Effector memory CD4-positive, alpha-beta T cell (primary cell): ENCODE data around the gene SPPL3.

Source experiments
- DNase-seq, 3 donors: peaks; one replicate each; pipeline ENCODE4 v3.0.0-alpha.2; 2020
- H3K27ac ChIP-seq: 2 replicates; pipeline ENCODE4 v1.7.0; 2013; ENCODE audit warnings: mild to moderate bottlenecking, low read length, moderate library complexity; ENCODE audit not compliant: insufficient read depth, poor library complexity, severe bottlenecking
- H3K27me3 ChIP-seq: replicated peaks from 2 replicates; pipeline ENCODE4 v1.7.0; 2013; ENCODE audit warnings: mild to moderate bottlenecking, low read length; ENCODE audit not compliant: insufficient read depth, control insufficient read depth, poor library complexity, severe bottlenecking
- H3K36me3 ChIP-seq: 2 replicates; pipeline ENCODE4 v1.7.0; 2013; ENCODE audit warnings: mild to moderate bottlenecking, low read length, moderate library complexity; ENCODE audit not compliant: control insufficient read depth, insufficient read depth
- H3K4me1 ChIP-seq: 2 replicates; pipeline ENCODE4 v1.7.0; 2013; ENCODE audit warnings: low read length, mild to moderate bottlenecking; ENCODE audit not compliant: control insufficient read depth, insufficient read depth, poor library complexity, severe bottlenecking
- H3K4me3 ChIP-seq: 2 replicates; pipeline ENCODE4 v1.7.0; 2013; ENCODE audit warnings: low read length, low read depth, mild to moderate bottlenecking; ENCODE audit not compliant: insufficient read depth, poor library complexity, severe bottlenecking
- H3K9me3 ChIP-seq: 2 replicates; pipeline ENCODE4 v1.7.0; 2013; ENCODE audit warnings: mild to moderate bottlenecking, low read length, moderate library complexity; ENCODE audit not compliant: control insufficient read depth

Gene SPPL3

DNA sequence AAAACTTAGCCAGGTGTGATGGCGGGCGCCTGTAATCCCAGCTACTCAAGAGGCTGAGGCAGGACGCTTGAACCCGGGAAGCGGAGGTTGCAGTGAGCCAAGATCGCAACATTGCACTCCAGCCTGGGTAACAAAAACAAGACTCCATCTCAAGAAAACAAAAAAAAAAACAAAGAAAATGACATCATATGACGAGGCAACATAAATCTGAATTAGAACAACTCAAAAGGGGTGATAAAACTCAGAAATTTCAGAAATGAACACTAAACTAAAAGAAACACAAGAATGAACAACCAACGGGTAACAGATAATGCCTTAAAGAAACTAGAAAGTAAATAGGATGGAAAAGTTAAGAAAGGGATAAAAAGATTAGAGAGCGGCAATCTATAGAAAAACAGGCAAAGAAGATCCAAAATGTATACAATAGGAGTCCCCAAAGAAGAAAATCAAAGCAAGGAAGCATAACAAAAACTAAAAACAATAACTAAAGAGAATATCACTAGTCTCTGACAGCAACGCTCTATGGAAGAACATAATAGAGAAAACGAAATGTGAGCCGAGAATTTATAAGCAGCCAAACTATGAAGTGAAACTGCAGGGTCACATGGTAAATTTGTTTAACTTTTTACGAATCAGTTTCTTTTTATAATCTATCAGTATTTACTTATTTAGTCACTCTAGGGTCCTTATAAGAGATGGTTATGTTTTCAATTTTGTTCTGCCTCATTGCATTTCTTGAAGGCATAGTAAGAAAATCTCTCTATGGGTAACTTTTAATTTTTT, 45.7 kb downstream of the SPPL3 start:
- no peak for DNase-seq
- no peak overlapping the region for H3K27ac ChIP-seq
- H3K4me3 ChIP-seq: no peak overlapping the region
- peaks cover 5% of the 10 kb centered on the region for H3K36me3 ChIP-seq
- H3K9me3 ChIP-seq: no peaks in the 10 kb centered on the region
- peaks cover 13% of the 10 kb centered on the region for H3K4me1 ChIP-seq
- no peaks in the 10 kb centered on the region for H3K27me3 ChIP-seq

DNA sequence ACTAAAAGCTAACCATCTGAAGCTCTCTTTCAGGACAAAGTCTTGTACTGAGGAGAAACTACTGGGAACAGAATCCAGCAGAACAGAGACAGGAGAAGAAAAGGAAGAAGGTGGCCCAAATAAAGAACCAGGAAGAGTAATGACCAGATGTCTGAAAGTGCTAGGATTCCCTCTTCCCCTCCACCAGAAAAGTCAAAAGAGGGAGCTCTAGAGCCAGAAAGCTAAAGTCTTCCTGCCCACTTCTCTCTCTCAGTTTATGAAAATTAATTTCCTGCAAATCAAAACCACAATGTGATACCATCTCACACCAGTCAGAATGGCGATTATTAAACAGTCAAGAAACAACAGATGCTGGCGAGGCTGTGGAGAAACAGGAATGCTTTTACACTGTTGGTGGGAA, 47.2 kb downstream of the SPPL3 start:
- no peak for DNase-seq
- Histone ChIP-seq H3K36me3 (peaks cover 5% of the 10 kb centered on the region), H3K9me3 (no peaks in the 10 kb centered on the region), H3K4me1 (peaks cover 13% of the 10 kb centered on the region), H3K27me3 (no peaks in the 10 kb centered on the region), H3K27ac (no peak overlapping the region), H3K4me3 (no peak overlapping the region)

DNA sequence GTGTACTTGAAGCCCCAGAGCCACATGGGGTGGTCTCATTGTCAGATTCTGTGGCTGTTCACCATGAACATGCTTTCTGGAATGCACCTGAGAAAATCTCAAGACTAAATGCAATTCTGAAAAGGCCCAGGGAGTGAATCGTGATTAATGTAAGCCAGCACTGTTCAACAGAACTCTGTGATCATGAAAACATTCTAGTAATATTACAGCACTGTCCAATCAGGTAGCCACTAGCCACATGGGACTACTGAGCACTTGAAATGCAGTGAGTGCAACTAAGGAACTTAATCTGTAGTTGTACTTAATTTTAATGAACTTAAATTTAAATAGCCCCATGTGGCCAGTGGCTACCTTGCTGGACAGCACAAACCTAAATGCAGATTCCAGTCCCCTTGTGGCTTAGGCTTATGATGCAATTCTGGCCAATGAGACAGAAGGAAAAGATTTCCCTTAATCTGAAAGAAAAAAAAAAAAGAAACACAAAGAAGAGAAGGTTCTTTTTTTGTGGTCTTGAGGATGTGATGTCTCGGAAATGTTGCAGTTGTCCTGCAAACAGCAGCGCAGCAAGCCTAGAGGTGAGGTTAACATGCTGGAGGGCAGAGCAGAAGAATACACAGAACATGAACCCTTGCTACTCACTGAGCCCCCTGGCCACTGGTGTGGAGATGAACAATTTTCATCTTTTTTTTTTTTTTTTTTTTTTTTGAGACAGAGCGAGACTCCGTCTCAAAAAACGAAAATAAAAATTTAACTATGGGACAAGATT, 48.2 kb downstream of the SPPL3 start:
- no peak overlapping the region for H3K27ac ChIP-seq
- no peaks in the 10 kb centered on the region for H3K9me3 ChIP-seq
- peaks cover 5% of the 10 kb centered on the region for H3K36me3 ChIP-seq
- no peak for DNase-seq
- peaks cover 13% of the 10 kb centered on the region for H3K4me1 ChIP-seq
- no peaks in the 10 kb centered on the region for H3K27me3 ChIP-seq
- no peak overlapping the region for H3K4me3 ChIP-seq

DNA sequence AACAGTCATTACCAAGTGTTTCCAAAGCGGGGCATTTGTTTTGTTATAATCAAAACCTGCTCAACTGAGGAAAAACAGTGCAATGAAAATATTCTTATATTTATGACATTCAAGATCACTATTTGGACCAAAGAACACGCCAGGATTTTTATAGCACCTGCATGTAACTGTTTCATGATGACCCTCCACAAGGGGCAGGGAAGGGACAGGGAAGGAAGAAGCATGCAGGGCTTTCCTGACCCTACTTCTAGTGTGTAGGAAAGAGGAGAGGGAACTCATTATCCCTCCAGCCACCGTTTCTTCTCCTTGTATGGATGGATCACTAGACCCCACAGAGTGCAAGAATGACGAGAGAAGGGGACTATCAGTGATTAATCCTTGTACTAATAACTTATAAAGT, 49.4 kb downstream of the SPPL3 start:
- H3K27me3 ChIP-seq: no peaks in the 10 kb centered on the region
- no peak for DNase-seq
- no peaks in the 10 kb centered on the region for H3K9me3 ChIP-seq
- H3K27ac ChIP-seq: no peak overlapping the region
- peaks cover 5% of the 10 kb centered on the region for H3K36me3 ChIP-seq
- no peak overlapping the region for H3K4me3 ChIP-seq
- H3K4me1 ChIP-seq: peaks cover 13% of the 10 kb centered on the region

- DNase-seq: no peak
- no peaks in the 10 kb centered on the region for H3K36me3 ChIP-seq
- peaks cover 13% of the 10 kb centered on the region for H3K4me1 ChIP-seq
- no peaks in the 10 kb centered on the region for H3K9me3 ChIP-seq
- no peaks in the 10 kb centered on the region for H3K27me3 ChIP-seq
- H3K4me3 ChIP-seq: no peak overlapping the region
- H3K27ac ChIP-seq: no peak overlapping the region
These were observed 51.0 kb downstream of the SPPL3 start for GRCh38 chr12:120853188-120853587.

DNA sequence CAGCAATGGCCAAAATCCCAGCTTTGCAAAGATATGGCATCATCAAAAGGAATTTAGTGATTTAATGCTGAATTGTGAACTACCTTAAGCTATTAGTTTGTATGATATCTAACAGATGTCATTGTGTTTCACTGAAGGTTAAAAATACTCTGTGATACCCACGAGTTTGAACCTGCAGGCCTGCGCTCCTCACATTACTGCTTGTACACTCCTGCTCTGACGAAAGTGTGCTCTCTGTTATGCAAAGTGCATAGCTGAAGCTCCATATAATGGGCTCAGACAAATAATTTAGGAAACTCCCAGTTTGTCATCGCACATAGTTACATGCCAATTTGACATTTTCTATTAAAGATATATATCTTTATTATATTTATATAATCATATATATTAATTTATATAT, 52.2 kb downstream of the SPPL3 start:
- DNase-seq: no peak
- H3K4me3 ChIP-seq: no peak overlapping the region
- H3K27ac ChIP-seq: no peak overlapping the region
- no peaks in the 10 kb centered on the region for H3K36me3 ChIP-seq
- H3K4me1 ChIP-seq: peaks cover 12% of the 10 kb centered on the region
- H3K9me3 ChIP-seq: no peaks in the 10 kb centered on the region
- H3K27me3 ChIP-seq: no peaks in the 10 kb centered on the region

DNA sequence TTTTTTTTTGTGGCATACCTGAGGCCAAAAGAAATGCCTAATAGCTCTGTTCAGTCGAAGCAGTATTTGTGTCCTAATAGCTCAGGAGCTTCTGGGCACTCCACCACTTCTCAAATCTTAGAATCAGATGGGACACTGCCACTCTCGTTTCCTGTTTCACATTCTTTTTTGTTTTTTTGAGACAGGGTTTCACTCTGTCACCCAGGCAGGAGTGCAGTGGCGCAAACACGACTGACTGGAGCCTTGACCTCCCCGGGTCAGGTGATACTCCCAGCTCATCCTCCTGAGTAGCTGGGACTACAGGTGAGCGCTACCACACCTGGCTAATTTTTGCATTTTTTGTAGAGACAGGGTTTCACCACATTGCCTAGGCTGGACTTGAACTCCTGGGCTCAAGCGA, 52.7 kb downstream of the SPPL3 start:
- Histone ChIP-seq H3K4me3 (no peak overlapping the region), H3K36me3 (no peaks in the 10 kb centered on the region), H3K9me3 (no peaks in the 10 kb centered on the region), H3K27me3 (no peaks in the 10 kb centered on the region), H3K4me1 (peaks cover 7% of the 10 kb centered on the region), H3K27ac (no peak overlapping the region)
- no peak for DNase-seq

DNA sequence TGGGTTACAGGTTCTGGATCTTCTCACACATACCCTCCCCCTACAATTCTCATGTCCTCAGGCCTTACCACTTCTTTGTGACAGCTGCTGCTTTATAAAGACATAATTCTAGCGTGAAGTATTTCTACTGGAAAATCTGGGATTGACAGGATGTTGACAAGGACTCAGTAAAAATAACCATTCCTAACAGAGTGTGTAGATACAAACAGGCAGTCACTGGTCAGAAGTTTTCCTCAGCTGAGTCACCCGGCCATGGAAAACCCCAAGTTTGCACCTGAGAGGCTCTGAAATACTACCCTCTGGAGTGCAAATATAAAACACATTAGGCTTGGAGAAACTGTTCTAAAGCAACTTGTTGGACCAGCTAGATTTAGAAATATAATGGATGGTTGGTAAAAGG, 54.4 kb downstream of the SPPL3 start:
- H3K36me3 ChIP-seq: no peaks in the 10 kb centered on the region
- peaks cover 7% of the 10 kb centered on the region for H3K4me1 ChIP-seq
- no peak overlapping the region for H3K4me3 ChIP-seq
- H3K27me3 ChIP-seq: no peaks in the 10 kb centered on the region
- DNase-seq: no peak
- no peaks in the 10 kb centered on the region for H3K9me3 ChIP-seq
- H3K27ac ChIP-seq: no peak overlapping the region

- Histone ChIP-seq H3K9me3 (no peaks in the 10 kb centered on the region), H3K36me3 (no peaks in the 10 kb centered on the region), H3K27ac (no peak overlapping the region), H3K27me3 (no peaks in the 10 kb centered on the region), H3K4me3 (no peak overlapping the region), H3K4me1 (no peaks in the 10 kb centered on the region)
- no peak for DNase-seq
These were observed 56.3 kb downstream of the SPPL3 start for GRCh38 chr12:120847814-120848213.

- no peak for DNase-seq
- no peak overlapping the region for H3K4me3 ChIP-seq
- H3K27ac ChIP-seq: no peak overlapping the region
These were observed 56.8 kb downstream of the SPPL3 start for GRCh38 chr12:120847392-120847791.

More at GRCh38 chr12:120847392-120847791, 56.8 kb downstream of the SPPL3 start:
- no peaks in the 10 kb centered on the region for H3K4me1 ChIP-seq
- H3K27me3 ChIP-seq: no peaks in the 10 kb centered on the region
- H3K9me3 ChIP-seq: no peaks in the 10 kb centered on the region
- no peaks in the 10 kb centered on the region for H3K36me3 ChIP-seq
